ENCODE measurements around the gene GAS7. TPM values are rescaled to one million over a fixed set of nuclear protein-coding genes. Genes with fewer than 3 reads are reported as not detected.

The GAS7 gene
- total and polyA plus RNA-seq, 10 of the 15 experiments (the other 5 are each of a cell fraction or from before 2014, with no cell fraction given) = 2.3 to 53.4 (median 24.0) TPM

GRCh38 chr17:9943343-9943742, 255.1 kb downstream of the GAS7 start:
- RAD21 ChIA-PET (ENCODE audit: unreplicated experiment) = no interaction called here
- H3K9ac ChIP-seq (ENCODE audit: control insufficient read depth, insufficient read depth, low read length) = no peak overlapping the region
- BruUV-seq (replicated peaks) = no TSS peak

GRCh38 chr17:9942885-9943284, 255.5 kb downstream of the GAS7 start:
- H3K27ac ChIP-seq (ENCODE audit: control insufficient read depth, insufficient read depth) = no peak overlapping the region
- ChIA-PET RAD21 (ENCODE audit: unreplicated experiment) (no interaction called here), SMC1A (ENCODE audit: uncharacterized antibody, unreplicated experiment) (interaction anchor here (0.6 kb wide), 1 partner anchor 75 kb away, joined by 3 read pairs; no protein-coding TSS in a partner anchor), CTCF (no interaction called here), POLR2A (no interaction called here)
- H3K4me1 ChIP-seq (ENCODE audit: control insufficient read depth, insufficient read depth, low read length) = no peaks in the 10 kb centered on the region
- BruUV-seq (replicated peaks) = no TSS peak
- intact Hi-C loops (cut with micrococcal nuclease; ENCODE audit: unreplicated experiment) = no loop called here
- H3K9ac ChIP-seq (ENCODE audit: control insufficient read depth, insufficient read depth, low read length) = no peak overlapping the region
- TF ChIP-seq BACH1 (IDR thresholded peaks at IDR 0.05; ENCODE audit: borderline replicate concordance) (no peak), ZNF217 (IDR thresholded peaks at IDR 0.05) (no peak)
- H3K27me3 ChIP-seq (replicated peaks in 1 of 2; ENCODE audit: control insufficient read depth in 2 of 2, insufficient read depth in 2 of 2, low read length in 1 of 2) = no peaks in the 10 kb centered on the region
- H3K79me2 ChIP-seq (ENCODE audit: control insufficient read depth, insufficient read depth, low read length) = no peaks in the 10 kb centered on the region
- no peaks in the 10 kb centered on the region for H4K20me1 ChIP-seq (ENCODE audit: control insufficient read depth, insufficient read depth)
- in situ Hi-C loops (cut with MboI) = no loop called here
- peaks cover 2% of the 10 kb centered on the region; the same call in 1 of the 3 replicates for H3K9me3 ChIP-seq (replicated peaks; ENCODE audit: control insufficient read depth, insufficient read depth, low read length)
- no peak for FAIRE-seq
- no peak for ATAC-seq
- H3K4me3 ChIP-seq = no peak overlapping the region
- WGBS (ENCODE audit: insufficient coverage, insufficient replicate concordance, low lambda C conversion rate, missing lambda C conversion rate) = 71% methylated on average over 13 of the region's 13 CpGs
- DNase-seq (ENCODE audit: low read depth, low spot score) = no peak
- H3K4me2 ChIP-seq (ENCODE audit: control insufficient read depth, insufficient read depth) = no peak overlapping the region
- H2AFZ ChIP-seq (ENCODE audit: control insufficient read depth, low read depth, low read length) = no peak overlapping the region
- no peaks in the 10 kb centered on the region; a peak in 1 of 4 replicates for H3K36me3 ChIP-seq (ENCODE audit: control insufficient read depth in 2 of 2, insufficient read depth in 2 of 2, low read length in 1 of 2)

More at GRCh38 chr17:9943343-9943742, 255.1 kb downstream of the GAS7 start:
- WGBS (ENCODE audit: insufficient coverage, insufficient replicate concordance, low lambda C conversion rate, missing lambda C conversion rate) = 86% methylated on average over 9 of the region's 9 CpGs
- Histone ChIP-seq H3K9me3 (replicated peaks; ENCODE audit: control insufficient read depth, insufficient read depth, low read length) (peaks cover 2% of the 10 kb centered on the region; the same call in 1 of the 3 replicates), H3K27ac (ENCODE audit: control insufficient read depth, insufficient read depth) (no peak overlapping the region), H2AFZ (ENCODE audit: control insufficient read depth, low read depth, low read length) (no peak overlapping the region), H3K27me3 (replicated peaks in 1 of 2; ENCODE audit: control insufficient read depth in 2 of 2, insufficient read depth in 2 of 2, low read length in 1 of 2) (no peaks in the 10 kb centered on the region), H3K4me1 (ENCODE audit: control insufficient read depth, insufficient read depth, low read length) (no peaks in the 10 kb centered on the region), H3K4me2 (ENCODE audit: control insufficient read depth, insufficient read depth) (no peak overlapping the region), H3K4me3 (no peak overlapping the region), H3K79me2 (ENCODE audit: control insufficient read depth, insufficient read depth, low read length) (no peaks in the 10 kb centered on the region), H4K20me1 (ENCODE audit: control insufficient read depth, insufficient read depth) (no peaks in the 10 kb centered on the region), H3K36me3 (ENCODE audit: control insufficient read depth in 2 of 2, insufficient read depth in 2 of 2, low read length in 1 of 2) (no peaks in the 10 kb centered on the region; a peak in 1 of 4 replicates)
- POLR2A ChIA-PET = no interaction called here
- FAIRE-seq (no peak), ATAC-seq (no peak), DNase-seq (ENCODE audit: low read depth, low spot score) (no peak)
- intact Hi-C loops (cut with micrococcal nuclease; ENCODE audit: unreplicated experiment) (no loop called here), in situ Hi-C loops (cut with MboI) (no loop called here)
- no peak for TF ChIP-seq TCF12 (IDR thresholded peaks at IDR 0.05; ENCODE audit: low read depth, low read length)
- TF ChIP-seq ASH2L (IDR thresholded peaks at IDR 0.05; ENCODE audit: borderline replicate concordance, low read depth) = no peak
- no peak for TF ChIP-seq BHLHE40 (IDR thresholded peaks at IDR 0.05; ENCODE audit: borderline replicate concordance in 1 of 2, low read depth in 2 of 2, low read length in 1 of 2)
- no peak for TF ChIP-seq SMARCA5 (IDR thresholded peaks at IDR 0.05)
- TF ChIP-seq TCF7 (IDR thresholded peaks at IDR 0.05; ENCODE audit: borderline replicate concordance) = no peak
- TF ChIP-seq SREBF2 (IDR thresholded peaks at IDR 0.05; ENCODE audit: low read length) = no peak
- TF ChIP-seq PML (IDR thresholded peaks at IDR 0.05; ENCODE audit: low read length) = no peak
- no peak for TF ChIP-seq EP300 (IDR thresholded peaks at IDR 0.05; ENCODE audit: borderline replicate concordance in 1 of 2, control insufficient read depth in 1 of 2, low read depth in 2 of 2, low read length in 2 of 2)
- TF ChIP-seq SP1 (IDR thresholded peaks at IDR 0.05; ENCODE audit: low read depth, low read length) = no peak
- SMC1A ChIA-PET (ENCODE audit: uncharacterized antibody, unreplicated experiment) = no interaction called here
- CTCF ChIA-PET = interaction anchor here (1.6 kb wide), 1 partner anchor 18 kb away, joined by 3 read pairs; no protein-coding TSS in a partner anchor
